T-cell (primary cell): Measurements from ENCODE around the gene RPL32. TPM values are rescaled to one million over a fixed set of nuclear protein-coding genes. Genes with fewer than 3 reads are reported as not detected.

ENCODE experiments used
- ATAC-seq, 4 experiments: fragments of 200-7000 bp in 3 of 4; fragments of 150-1000 bp in 1 of 4; cut with Tn5 transposase; replicated peaks in 1 of 4; 1 replicate in 3 of 4; 2 replicates in 1 of 4; pipeline ENCODE4 v1.10.0; 2021; ENCODE audit warnings: moderate library complexity in 3 of 4, mild to moderate bottlenecking in 2 of 4, moderate number of reproducible peaks in 1 of 4
- CTCF ChIA-PET, 2 donors: fragments of 300-600 bp; sonication (Branson Sonifier 250); formaldehyde crosslinking; loops; one replicate each; lab custom pipeline; 2022; ENCODE audit warnings: antibody characterized with exemption in 2 of 2; lab: Charles Lee
- POLR2A ChIA-PET, 2 donors: fragments of 300-600 bp; sonication (Branson Sonifier 250); formaldehyde crosslinking; loops; one replicate each; lab custom pipeline; 2022; ENCODE audit warnings: antibody characterized with exemption in 2 of 2; lab: Charles Lee
- DNase-seq, 35 experiments: peaks; one replicate each; pipeline versions ENCODE4 v3.0.0 to v3.0.0-alpha.2; 2013 to 2023
- H3K27ac ChIP-seq: one replicate; pipeline ENCODE4 v1.5.1; 2013; ENCODE audit warnings: low read length
- H3K27me3 ChIP-seq, 2 experiments: replicated peaks in 1 of 2; 1 replicate in 1 of 2; 2 replicates in 1 of 2; pipeline versions ENCODE4 v1.6.1 to v1.7.0; 2013; ENCODE audit warnings: low read length in 1 of 2, mixed read lengths in 1 of 2; ENCODE audit not compliant: control insufficient read depth in 2 of 2, insufficient read depth in 2 of 2; ENCODE audit errors: extremely low read depth in 1 of 2
- H3K36me3 ChIP-seq, 2 donors: 1 replicate in 1 of 2; 2 replicates in 1 of 2; pipeline versions ENCODE4 v1.6.1 to v1.7.0; 2013; ENCODE audit warnings: low read length in 1 of 2; ENCODE audit not compliant: control insufficient read depth in 2 of 2, insufficient read depth in 1 of 2; ENCODE audit errors: extremely low read depth in 1 of 2
- H3K4me1 ChIP-seq, 2 experiments: 1 replicate in 1 of 2; 2 replicates in 1 of 2; pipeline versions ENCODE4 v1.6.1 to v1.7.0; 2013; ENCODE audit warnings: low read length in 2 of 2, mixed read lengths in 1 of 2; ENCODE audit not compliant: insufficient read depth in 2 of 2, control insufficient read depth in 1 of 2; ENCODE audit errors: extremely low read depth in 1 of 2
- H3K4me3 ChIP-seq, 2 donors: 1 replicate in 1 of 2; 2 replicates in 1 of 2; pipeline versions ENCODE4 v1.5.1 to v1.7.0; 2013; ENCODE audit warnings: mild to moderate bottlenecking in 2 of 2, low read length in 1 of 2, moderate library complexity in 1 of 2; ENCODE audit not compliant: control insufficient read depth in 1 of 2; ENCODE audit errors: extremely low read depth in 1 of 2
- H3K9me3 ChIP-seq: 2 replicates; pipeline ENCODE4 v1.7.0; 2013
- H3K27ac Mint-ChIP-seq, 2 donors: one replicate each; pipeline ENCODE4 v1.8.0; 2020 to 2021; ENCODE audit warnings: mild to moderate bottlenecking in 2 of 2, mixed read lengths in 2 of 2
- H3K27me3 Mint-ChIP-seq, 2 donors: one replicate each; pipeline ENCODE4 v1.8.0; 2021 to 2022; ENCODE audit warnings: mixed read lengths in 2 of 2
- H3K36me3 Mint-ChIP-seq: one replicate; pipeline ENCODE4 v1.8.0; 2021; ENCODE audit warnings: mixed read lengths
- H3K4me1 Mint-ChIP-seq, 3 donors: one replicate each; pipeline ENCODE4 v1.8.0; 2020 to 2022; ENCODE audit warnings: mixed read lengths in 3 of 3, mild to moderate bottlenecking in 1 of 3
- H3K4me3 Mint-ChIP-seq, 3 donors: one replicate each; pipeline ENCODE4 v1.8.0; 2020 to 2022; ENCODE audit warnings: mild to moderate bottlenecking in 3 of 3, mixed read lengths in 3 of 3, moderate library complexity in 3 of 3
- H3K9me3 Mint-ChIP-seq, 3 donors: one replicate each; pipeline ENCODE4 v1.8.0; 2020 to 2022; ENCODE audit warnings: mixed read lengths in 3 of 3
- WGBS: methylation state at CpG from one replicate; pipeline ENCODE4 v1.1.5; 2013; ENCODE audit warnings: missing lambda C conversion rate; ENCODE audit not compliant: insufficient coverage; 5-methylcytosine and 5-hydroxymethylcytosine counted together
- total RNA-seq, 35 experiments: library from RNA in 6 of 35; stranded (reverse) in 6 of 35; fragments of 120-200 nt in 1 of 35; gene quantifications; one replicate each; pipeline versions ENCODE4 v1.2.1 to v1.2.4 and lab custom pipeline; 2013 to 2026

The RPL32 gene
- total RNA-seq, 5 donors from 2014 or later (not counting 1 experiment from before 2014, with no cell fraction given) = 3,117 to 3,787 (median 3,363) TPM

- no peaks in the 10 kb centered on the region for H3K9me3 ChIP-seq
- Mint-ChIP-seq H3K4me1 (peaks cover 47% of the 10 kb centered on the region in 3 donors), H3K27me3 (no peaks in the 10 kb centered on the region), H3K4me3 (peak overlapping the region; percentile 94 to 97 (median 97)), H3K9me3 (no peaks in the 10 kb centered on the region), H3K27ac (peak overlapping the region; percentile 57 to 69), H3K36me3 (peaks cover 60% of the 10 kb centered on the region)
- DNase-seq = no peak
- no peaks in the 10 kb centered on the region for H3K27me3 ChIP-seq
- no peak for ATAC-seq
- CTCF ChIA-PET = no interaction called here
- 67% methylated on average over 3 of the region's 13 CpGs for WGBS
- POLR2A ChIA-PET = no interaction called here
- H3K27ac ChIP-seq = no peak overlapping the region
- peaks cover 3 to 39% of the 10 kb centered on the region in 2 experiments for H3K4me1 ChIP-seq
- H3K4me3 ChIP-seq = no peak overlapping the region
- H3K36me3 ChIP-seq = peaks cover 17 to 66% of the 10 kb centered on the region in 2 donors
Observed at GRCh38 chr3:12838179-12838965, 3.0 kb downstream of the RPL32 start.

GRCh38 chr3:12837295-12837986 is 3.9 kb downstream of the RPL32 start:
- POLR2A ChIA-PET = interaction anchor here in 1 of 2 donors (0.6 kb wide), 1 partner anchor 479 kb away, joined by 3 read pairs; no protein-coding TSS in a partner anchor
- 68% methylated on average over 2 of the region's 6 CpGs for WGBS

DNA sequence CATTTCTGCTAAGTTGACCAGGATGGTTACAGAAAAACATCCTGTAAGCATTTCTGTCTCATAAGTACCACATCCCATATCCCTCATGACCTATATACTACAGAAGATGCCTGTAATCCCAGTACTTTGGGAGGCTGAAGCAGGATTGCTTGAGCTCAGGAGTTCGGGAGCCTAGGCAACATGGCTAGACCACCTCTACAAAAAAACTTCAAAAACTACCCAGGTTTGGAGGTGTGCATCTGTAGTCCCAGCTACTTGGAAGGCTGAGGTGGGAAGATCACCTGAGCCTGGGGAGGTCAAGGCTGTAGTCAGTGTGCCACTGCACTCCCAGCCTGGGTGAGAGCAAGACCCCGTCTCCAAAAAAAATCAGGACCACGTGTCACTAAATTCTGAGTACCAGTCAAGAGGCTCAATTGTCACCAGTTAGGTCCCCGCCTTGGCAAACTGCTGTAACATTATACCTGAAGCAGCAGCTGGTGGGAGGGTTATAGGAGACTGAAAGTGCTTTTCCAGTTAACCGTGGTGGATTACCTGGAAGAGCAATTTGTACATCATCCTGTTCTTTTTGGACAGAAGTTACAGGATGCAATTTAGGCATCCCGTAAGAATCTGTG is 6.2 kb downstream of the RPL32 start:
- Mint-ChIP-seq H3K27me3 (no peaks in the 10 kb centered on the region), H3K4me1 (peaks cover 34 to 35% (median 34%) of the 10 kb centered on the region in 3 donors), H3K9me3 (no peaks in the 10 kb centered on the region), H3K4me3 (no peak overlapping the region), H3K36me3 (peaks cover 59% of the 10 kb centered on the region), H3K27ac (no peak overlapping the region)
- ChIA-PET POLR2A (no interaction called here), CTCF (interaction anchor here in 1 of 2 donors (1.3 kb wide), 1 partner anchor 25 kb away, joined by 3 read pairs; no protein-coding TSS in a partner anchor)
- Histone ChIP-seq H3K36me3 (peaks cover 29 to 90% of the 10 kb centered on the region in 2 donors), H3K4me3 (no peak overlapping the region), H3K9me3 (no peaks in the 10 kb centered on the region), H3K27ac (no peak overlapping the region), H3K27me3 (no peaks in the 10 kb centered on the region), H3K4me1 (peaks cover 3 to 23% of the 10 kb centered on the region in 2 experiments)
- WGBS = 96% methylated on average over 4 of the region's 6 CpGs
- no peak for ATAC-seq
- DNase-seq = no peak

More at GRCh38 chr3:12837295-12837986, 3.9 kb downstream of the RPL32 start:
- no peak for ATAC-seq
- H3K27me3 Mint-ChIP-seq = no peaks in the 10 kb centered on the region
- H3K9me3 Mint-ChIP-seq = no peaks in the 10 kb centered on the region
- Histone ChIP-seq H3K9me3 (no peaks in the 10 kb centered on the region), H3K4me1 (peaks cover 3 to 39% of the 10 kb centered on the region in 2 experiments), H3K4me3 (no peak overlapping the region), H3K27ac (no peak overlapping the region), H3K27me3 (no peaks in the 10 kb centered on the region), H3K36me3 (peaks cover 21 to 71% of the 10 kb centered on the region in 2 donors)
- DNase-seq = no peak
- CTCF ChIA-PET = interaction anchor here in 1 of 2 donors (1.0 kb wide), 1 partner anchor 28 kb away, joined by 4 read pairs; no protein-coding TSS in a partner anchor
- H3K4me3 Mint-ChIP-seq = no peak overlapping the region
- peaks cover 47% of the 10 kb centered on the region in 3 donors for H3K4me1 Mint-ChIP-seq
- peak overlapping the region; percentile 19 to 58 for H3K27ac Mint-ChIP-seq
- peaks cover 61% of the 10 kb centered on the region for H3K36me3 Mint-ChIP-seq

- H3K27me3 ChIP-seq = no peaks in the 10 kb centered on the region
- no peak for DNase-seq
- Mint-ChIP-seq H3K27ac (peak overlapping the region; percentile 1 to 52), H3K36me3 (peaks cover 43% of the 10 kb centered on the region), H3K4me1 (peaks cover 17 to 18% (median 18%) of the 10 kb centered on the region in 3 donors), H3K9me3 (no peaks in the 10 kb centered on the region), H3K27me3 (no peaks in the 10 kb centered on the region), H3K4me3 (no peak overlapping the region)
- H3K27ac ChIP-seq = no peak overlapping the region
- no peak overlapping the region for H3K4me3 ChIP-seq
- H3K4me1 ChIP-seq = peaks cover 0 to 8% of the 10 kb centered on the region in 2 experiments
- ChIA-PET CTCF (interaction anchor here in 1 of 2 donors (0.9 kb wide), 1 partner anchor 9 kb away, joined by 3 read pairs; no protein-coding TSS in a partner anchor), POLR2A (interaction anchor here (0.6 to 1.0 kb wide), 3 partner anchors 8 to 11 kb away, joined by 3 to 4 read pairs (median 3); partner anchors contain the start of gene RPL32 (in 1 of the 2))
- WGBS = 98% methylated on average over 9 of the region's 13 CpGs
- peaks cover 26 to 75% of the 10 kb centered on the region in 2 donors for H3K36me3 ChIP-seq
- H3K9me3 ChIP-seq = no peaks in the 10 kb centered on the region
- peak in 2 of 4 experiments; percentile 7 to 16 for ATAC-seq
Observed at GRCh38 chr3:12833222-12834161, 7.9 kb downstream of the RPL32 start.

GRCh38 chr3:12832350-12833221 is 8.8 kb downstream of the RPL32 start:
- no peak overlapping the region for H3K4me3 Mint-ChIP-seq
- Histone ChIP-seq H3K27me3 (no peaks in the 10 kb centered on the region), H3K36me3 (peaks cover 26 to 66% of the 10 kb centered on the region in 2 donors), H3K4me1 (no peaks in the 10 kb centered on the region), H3K27ac (no peak overlapping the region), H3K4me3 (no peak overlapping the region), H3K9me3 (no peaks in the 10 kb centered on the region)
- DNase-seq (no peak), ATAC-seq (no peak)
- peaks cover 35% of the 10 kb centered on the region for H3K36me3 Mint-ChIP-seq
- ChIA-PET POLR2A (interaction anchor here in 1 of 2 donors (0.6 to 1.0 kb wide), 3 partner anchors 9 to 117 kb away, joined by 3 to 12 read pairs (median 4); partner anchors contain the start of gene RPL32), CTCF (interaction anchor here in 1 of 2 donors (0.5 kb wide), 1 partner anchor 22 kb away, joined by 3 read pairs; no protein-coding TSS in a partner anchor)
- no peaks in the 10 kb centered on the region for H3K9me3 Mint-ChIP-seq
- no peaks in the 10 kb centered on the region for H3K27me3 Mint-ChIP-seq
- peaks cover 8 to 11% (median 10%) of the 10 kb centered on the region in 3 donors for H3K4me1 Mint-ChIP-seq
- peak overlapping the region in 1 of 2 donors; percentile 36 for H3K27ac Mint-ChIP-seq
- WGBS = 100% methylated on average over 2 of the region's 7 CpGs
